Measurements from ENCODE around the gene R3HDML. TPM values are rescaled to one million over a fixed set of nuclear protein-coding genes. Genes with fewer than 3 reads are reported as not detected.
A peak's percentile ranks its signal among the peaks of the same experiment; 100 is the strongest.

R3HDML gene
- total RNA-seq, 1 experiment from 2014 or later, result not detected

GRCh38 chr20:44364068-44364467, 27.2 kb downstream of the R3HDML start:
- DNase-seq (ENCODE audit: low spot score), result no peak

GRCh38 chr20:44364780-44365179, 27.9 kb downstream of the R3HDML start:
- no peak for DNase-seq (ENCODE audit: low spot score)

DNA sequence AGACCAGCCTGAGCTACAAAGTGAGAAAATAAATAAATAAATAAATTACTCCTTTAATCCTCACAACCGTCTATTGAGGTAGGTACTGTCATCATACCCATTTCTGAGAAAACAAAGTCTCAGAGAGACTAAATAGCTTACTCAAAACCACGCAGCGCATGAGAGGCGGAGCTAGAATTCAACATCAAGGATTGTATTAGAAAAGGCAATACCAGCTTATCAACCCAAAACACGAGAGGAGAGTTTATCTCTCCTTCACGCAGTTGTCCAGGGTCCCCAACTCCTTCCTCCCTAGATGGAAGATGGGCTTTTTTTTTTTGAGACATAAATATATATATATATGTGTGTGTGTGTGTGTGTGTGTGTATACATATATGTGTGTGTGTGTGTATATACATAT, 30.9 kb downstream of the R3HDML start:
- no peak for DNase-seq (ENCODE audit: low spot score)

GRCh38 chr20:44370639-44371218, 33.9 kb downstream of the R3HDML start:
- DNase-seq (ENCODE audit: low spot score), result no peak

DNA sequence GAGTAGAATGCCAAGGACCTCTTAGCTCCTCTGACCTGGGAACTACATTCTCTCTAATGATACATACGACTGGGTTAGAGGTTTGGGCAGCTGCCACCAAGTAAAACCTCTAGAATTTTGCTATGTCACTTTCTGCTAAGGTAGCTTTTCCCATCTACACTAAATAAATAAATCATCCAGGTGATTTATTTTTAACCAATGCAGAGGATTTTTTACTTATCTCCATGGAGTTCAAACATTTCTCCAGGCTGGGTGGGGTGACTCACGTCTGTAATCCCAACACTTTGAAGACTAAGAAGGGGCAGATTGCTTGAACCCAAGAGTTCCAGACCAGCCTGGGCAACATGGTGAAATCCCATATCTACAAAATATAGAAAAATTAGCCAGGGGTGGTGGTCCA, 45.8 kb downstream of the R3HDML start:
- peak; percentile 19 for DNase-seq (ENCODE audit: low spot score)

GRCh38 chr20:44384423-44385027, 47.7 kb downstream of the R3HDML start:
- DNase-seq (ENCODE audit: low spot score), result peak; percentile 63

- DNase-seq (ENCODE audit: low spot score), result peak; percentile 69
Observed at GRCh38 chr20:44388466-44389023, 51.7 kb downstream of the R3HDML start.

DNA sequence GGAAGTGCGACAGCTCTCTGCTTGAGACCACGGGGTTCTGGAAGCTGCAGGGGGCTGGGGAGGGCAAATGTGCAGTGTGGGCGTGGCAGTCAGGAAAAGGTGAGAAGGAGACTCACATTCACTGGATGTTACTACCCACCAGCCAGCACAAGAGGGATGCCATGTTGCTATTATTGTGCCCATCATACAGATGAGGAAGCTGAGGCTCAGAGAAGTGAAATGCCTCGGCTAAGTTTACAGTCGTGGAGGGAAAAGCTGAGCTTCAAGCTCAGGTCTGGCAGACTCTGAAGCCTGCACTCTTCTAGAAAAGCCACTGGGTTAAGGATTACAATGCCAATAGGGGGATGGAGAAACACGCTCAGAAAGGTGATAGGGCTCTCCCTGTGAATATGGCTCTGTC, 53.0 kb downstream of the R3HDML start:
- DNase-seq (ENCODE audit: low spot score), result no peak

GRCh38 chr20:44390280-44390679, 53.4 kb downstream of the R3HDML start:
- DNase-seq (ENCODE audit: low spot score), result no peak

DNA sequence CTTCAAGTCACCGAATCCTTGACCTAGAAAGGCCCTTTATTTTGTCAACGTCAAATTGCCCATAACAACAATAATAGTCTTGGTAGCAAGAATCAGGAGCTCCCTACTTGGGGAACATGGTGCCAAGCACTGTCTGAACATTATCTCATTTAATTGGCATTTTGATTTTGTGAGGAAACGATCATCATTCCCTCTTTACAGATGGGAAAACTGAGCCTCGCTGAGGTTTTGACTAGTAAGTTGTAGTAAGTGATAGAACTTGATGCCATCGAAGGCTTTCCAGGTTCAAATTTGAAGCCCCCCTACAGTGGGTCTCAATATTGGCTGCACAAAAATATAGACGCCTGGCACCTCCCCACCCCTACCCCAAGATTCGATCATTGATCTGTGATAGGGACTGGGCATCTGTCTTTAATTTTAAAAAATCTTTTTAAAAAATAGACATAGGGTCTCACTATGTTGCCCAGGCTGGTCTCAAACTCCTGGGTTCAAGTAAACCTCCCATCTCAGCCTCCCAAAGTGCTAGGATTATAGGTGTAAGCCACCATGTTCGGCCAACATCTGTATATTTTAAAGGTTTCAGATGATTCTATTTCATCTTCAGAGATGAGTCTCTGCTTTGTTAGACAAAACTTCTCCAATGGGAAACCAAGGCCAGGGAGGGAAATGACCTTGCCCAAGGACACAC, 55.4 kb downstream of the R3HDML start:
- DNase-seq (ENCODE audit: low spot score), result no peak

- DNase-seq (ENCODE audit: low spot score), result no peak
Observed at GRCh38 chr20:44392776-44393607, 56.1 kb downstream of the R3HDML start.

DNA sequence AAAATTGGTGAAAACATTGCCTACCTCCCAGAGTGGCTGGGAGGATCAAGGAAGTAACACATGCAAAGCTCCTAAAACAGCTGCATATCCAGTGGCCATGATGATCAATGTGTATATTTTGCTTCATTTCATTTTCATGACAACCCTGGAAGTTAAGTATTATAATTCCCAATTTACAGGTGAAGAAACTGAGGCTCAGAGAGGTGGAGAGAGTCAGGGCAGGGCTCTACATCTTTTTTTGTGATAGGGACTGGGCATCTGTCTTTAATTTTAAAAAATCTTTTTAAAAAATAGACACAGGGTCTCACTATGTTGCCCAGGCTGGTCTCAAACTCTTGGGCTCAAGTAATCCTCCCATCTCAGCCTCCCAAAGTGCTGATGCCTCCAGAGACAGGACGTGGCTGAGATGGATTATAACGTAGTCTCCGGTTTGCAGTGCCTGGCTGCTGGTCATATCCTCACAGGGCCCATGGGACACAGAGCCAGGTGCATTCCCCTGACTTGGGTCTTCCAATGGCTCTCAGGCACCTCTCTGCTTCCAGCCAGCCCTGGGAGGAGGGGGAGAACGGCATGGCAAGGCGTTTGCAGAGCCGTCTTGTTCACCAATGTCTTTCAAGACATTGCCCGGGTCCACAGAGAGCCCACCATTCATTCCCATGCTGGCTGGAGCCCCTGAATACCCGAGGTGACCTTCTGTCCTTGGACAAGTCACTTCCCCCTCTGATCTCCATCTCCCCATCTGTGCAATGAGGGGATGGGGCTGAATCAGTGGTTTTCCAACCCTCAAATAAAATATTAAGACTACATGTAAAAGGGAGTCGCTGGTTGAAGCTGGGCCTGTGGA, 57.0 kb downstream of the R3HDML start:
- no peak for DNase-seq (ENCODE audit: low spot score)

DNA sequence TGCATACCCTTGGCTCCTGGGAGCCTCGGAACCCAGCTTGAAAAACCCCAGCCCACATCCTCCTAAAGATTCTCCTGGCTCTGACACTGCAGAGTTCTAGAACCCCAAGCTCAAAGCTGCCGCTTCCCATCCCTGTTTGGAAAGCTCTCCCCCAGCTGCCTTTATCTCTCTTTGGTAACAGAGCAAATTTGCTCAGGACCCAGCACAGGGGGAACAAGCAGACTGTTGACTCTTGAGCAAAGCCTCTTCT, 57.5 kb downstream of the R3HDML start:
- no peak for DNase-seq (ENCODE audit: low spot score)

GRCh38 chr20:44394702-44395460, 58.0 kb downstream of the R3HDML start:
- no peak for DNase-seq (ENCODE audit: low spot score)

DNA sequence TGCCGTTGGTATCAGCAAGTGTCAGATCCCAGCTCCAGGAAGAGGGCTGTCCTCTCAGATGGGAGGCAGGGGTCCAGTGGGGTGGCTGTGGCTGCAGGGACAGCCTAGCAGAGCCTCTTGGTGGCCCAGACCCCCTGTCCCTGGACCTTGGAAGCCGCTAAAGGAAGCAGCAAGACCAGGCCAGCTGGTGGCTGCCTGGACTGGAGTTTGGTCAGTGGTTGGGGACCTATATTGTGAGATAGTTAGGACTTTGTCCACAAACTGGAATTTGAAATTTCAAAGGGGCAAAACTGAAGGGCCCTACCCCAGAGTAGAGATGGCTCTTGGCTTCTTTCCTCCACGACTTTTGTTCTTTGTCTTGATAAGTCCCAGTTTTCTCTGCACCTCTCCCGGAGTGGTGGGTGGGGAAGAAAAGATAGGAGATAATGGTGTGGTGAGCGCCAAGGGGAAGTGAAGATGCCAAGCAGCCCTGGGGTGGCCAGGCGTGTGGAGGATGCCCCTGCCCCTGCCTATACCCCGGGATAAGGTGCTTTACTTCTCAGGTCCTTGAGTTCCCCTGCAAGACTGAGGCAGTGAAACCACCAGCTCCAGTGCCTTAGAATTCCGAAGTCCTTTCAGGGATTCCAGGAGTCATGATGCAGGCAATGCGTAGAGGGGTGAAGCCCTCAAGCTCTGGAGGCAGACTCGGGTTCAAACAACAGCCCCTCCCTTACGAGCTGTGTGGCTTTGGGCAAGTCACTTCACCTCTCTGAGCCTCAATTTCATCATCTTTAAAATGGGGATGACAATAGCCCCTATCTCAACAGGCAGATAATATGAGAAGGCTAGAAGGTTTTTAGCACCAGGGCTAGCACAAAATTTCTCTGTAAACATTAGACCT, 58.9 kb downstream of the R3HDML start:
- no peak for DNase-seq (ENCODE audit: low spot score)

- no peak for DNase-seq (ENCODE audit: low spot score)
Observed at GRCh38 chr20:44396369-44397130, 59.7 kb downstream of the R3HDML start.

DNA sequence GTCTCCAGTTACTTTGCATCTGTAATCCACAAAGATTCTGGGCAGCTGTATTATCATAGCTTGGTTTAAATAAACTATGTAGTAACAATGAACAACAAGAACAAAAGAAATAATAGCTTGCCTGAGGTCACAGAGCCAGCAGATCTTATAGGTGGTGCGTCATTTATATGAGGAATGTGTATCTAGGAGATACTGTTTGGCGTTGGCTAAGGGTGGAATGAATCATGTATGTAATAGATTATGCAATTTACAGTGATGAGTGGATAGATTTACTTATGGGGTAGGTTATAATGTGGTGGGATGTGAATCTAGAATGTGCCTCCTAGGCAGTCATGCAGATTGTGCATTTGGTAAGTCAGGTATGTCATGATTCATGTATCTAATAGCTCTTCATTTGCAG, 61.5 kb downstream of the R3HDML start:
- DNase-seq (ENCODE audit: low spot score), result peak; percentile 34

GRCh38 chr20:44399446-44399845, 62.6 kb downstream of the R3HDML start:
- DNase-seq (ENCODE audit: low spot score), result no peak

DNA sequence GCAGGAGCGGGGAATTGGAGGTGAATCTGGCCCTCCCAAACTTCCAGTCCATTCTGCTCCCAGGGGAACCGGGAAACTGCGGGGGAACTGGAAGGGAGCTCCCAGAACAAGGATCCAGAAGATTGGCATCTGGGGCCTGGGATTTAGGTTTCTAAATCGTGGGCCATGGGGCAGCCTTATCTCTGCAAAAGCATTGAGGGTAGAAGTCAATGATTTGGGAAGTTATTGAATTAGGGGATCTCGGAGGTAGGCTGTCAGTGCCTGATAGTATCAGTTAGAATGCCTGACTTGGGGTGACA, 63.8 kb downstream of the R3HDML start:
- no peak for DNase-seq (ENCODE audit: low spot score)

All from A172 (cell line).